Measurements from ENCODE around the gene CRMP1. TPM values are rescaled to one million over a fixed set of nuclear protein-coding genes. Genes with fewer than 3 reads are reported as not detected.

CRMP1 gene
- total RNA-seq, 1 experiment from 2014 or later = 134 TPM

DNA sequence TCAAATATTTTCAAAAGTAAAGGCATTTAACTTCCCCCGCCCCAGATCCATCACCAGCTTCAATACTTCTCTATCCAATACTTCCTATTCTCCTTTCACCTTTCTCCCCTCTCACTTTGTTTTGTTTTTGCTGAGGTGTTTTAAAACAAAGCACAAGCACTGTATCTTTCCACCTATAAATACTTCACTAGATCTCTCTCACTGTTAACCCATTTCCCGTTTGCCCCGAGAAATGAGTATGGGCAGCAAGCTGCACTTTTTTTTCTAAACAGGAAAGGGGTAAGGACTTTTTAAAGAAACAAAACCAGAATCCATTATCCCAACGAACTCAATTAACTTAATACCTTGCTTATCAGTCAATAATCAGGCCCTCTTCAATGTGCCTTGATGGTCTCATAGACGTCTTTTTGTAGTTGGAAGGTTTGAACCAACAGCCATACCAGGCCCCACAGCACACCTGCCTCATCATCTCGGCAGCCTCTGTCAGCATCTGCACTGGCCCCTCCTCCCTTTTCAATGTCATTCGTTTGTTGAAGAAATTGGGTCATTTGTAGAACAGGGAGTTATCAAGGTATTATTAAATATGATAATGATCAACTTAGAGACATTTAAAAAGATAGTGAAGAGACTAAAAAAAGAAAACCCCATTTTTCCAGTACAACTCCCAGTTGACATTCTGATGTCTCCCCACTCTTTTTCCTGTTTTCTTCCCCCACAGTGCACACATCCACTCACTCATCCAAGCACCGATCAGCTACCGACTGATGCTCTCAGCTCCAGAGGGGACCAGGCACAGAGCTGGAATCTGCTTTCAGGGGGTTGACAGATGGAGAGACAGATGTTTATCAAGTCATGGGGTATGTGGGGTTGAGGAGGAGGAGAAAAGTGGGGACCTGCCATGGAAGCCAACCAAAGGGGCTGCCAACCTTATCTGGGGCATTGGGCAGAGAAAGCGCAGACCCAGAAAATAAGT lies 25.8 kb downstream of the CRMP1 start:
- CTCF ChIA-PET = no interaction called here
- DNase-seq (ENCODE audit: low spot score) (no peak), ATAC-seq (no peak)
- H3K9me3 Mint-ChIP-seq = no peaks in the 10 kb centered on the region
- H3K27me3 Mint-ChIP-seq (ENCODE audit: low read depth) = no peaks in the 10 kb centered on the region
- POLR2A ChIA-PET = no interaction called here
- TF ChIP-seq, protein P1, sequence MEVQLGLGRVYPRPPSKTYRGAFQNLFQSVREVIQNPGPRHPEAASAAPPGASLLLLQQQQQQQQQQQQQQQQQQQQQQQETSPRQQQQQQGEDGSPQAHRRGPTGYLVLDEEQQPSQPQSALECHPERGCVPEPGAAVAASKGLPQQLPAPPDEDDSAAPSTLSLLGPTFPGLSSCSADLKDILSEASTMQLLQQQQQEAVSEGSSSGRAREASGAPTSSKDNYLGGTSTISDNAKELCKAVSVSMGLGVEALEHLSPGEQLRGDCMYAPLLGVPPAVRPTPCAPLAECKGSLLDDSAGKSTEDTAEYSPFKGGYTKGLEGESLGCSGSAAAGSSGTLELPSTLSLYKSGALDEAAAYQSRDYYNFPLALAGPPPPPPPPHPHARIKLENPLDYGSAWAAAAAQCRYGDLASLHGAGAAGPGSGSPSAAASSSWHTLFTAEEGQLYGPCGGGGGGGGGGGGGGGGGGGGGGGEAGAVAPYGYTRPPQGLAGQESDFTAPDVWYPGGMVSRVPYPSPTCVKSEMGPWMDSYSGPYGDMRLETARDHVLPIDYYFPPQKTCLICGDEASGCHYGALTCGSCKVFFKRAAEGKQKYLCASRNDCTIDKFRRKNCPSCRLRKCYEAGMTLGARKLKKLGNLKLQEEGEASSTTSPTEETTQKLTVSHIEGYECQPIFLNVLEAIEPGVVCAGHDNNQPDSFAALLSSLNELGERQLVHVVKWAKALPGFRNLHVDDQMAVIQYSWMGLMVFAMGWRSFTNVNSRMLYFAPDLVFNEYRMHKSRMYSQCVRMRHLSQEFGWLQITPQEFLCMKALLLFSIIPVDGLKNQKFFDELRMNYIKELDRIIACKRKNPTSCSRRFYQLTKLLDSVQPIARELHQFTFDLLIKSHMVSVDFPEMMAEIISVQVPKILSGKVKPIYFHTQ (CRISPR knock-in tag; IDR thresholded peaks at IDR 0.05) = no peak
- TF ChIP-seq GRHL2 (CRISPR knock-in tag; IDR thresholded peaks at IDR 0.05; ENCODE audit: insufficient replicate concordance, severe bottlenecking) (no peak), RORB (CRISPR knock-in tag; IDR thresholded peaks at IDR 0.05) (no peak), ATF1 (CRISPR knock-in tag; IDR thresholded peaks at IDR 0.05) (no peak), KAT7 (CRISPR knock-in tag; IDR thresholded peaks at IDR 0.05; ENCODE audit: borderline replicate concordance) (no peak), OVOL2 (CRISPR knock-in tag; IDR thresholded peaks at IDR 0.05; ENCODE audit: borderline replicate concordance) (no peak), JUN (CRISPR knock-in tag; IDR thresholded peaks at IDR 0.05) (no peak), ZNF671 (CRISPR knock-in tag; IDR thresholded peaks at IDR 0.05) (no peak)
- TF ChIP-seq, protein P2, sequence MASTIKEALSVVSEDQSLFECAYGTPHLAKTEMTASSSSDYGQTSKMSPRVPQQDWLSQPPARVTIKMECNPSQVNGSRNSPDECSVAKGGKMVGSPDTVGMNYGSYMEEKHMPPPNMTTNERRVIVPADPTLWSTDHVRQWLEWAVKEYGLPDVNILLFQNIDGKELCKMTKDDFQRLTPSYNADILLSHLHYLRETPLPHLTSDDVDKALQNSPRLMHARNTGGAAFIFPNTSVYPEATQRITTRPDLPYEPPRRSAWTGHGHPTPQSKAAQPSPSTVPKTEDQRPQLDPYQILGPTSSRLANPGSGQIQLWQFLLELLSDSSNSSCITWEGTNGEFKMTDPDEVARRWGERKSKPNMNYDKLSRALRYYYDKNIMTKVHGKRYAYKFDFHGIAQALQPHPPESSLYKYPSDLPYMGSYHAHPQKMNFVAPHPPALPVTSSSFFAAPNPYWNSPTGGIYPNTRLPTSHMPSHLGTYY (CRISPR knock-in tag; IDR thresholded peaks at IDR 0.05) = no peak
- TF ChIP-seq, protein P3, sequence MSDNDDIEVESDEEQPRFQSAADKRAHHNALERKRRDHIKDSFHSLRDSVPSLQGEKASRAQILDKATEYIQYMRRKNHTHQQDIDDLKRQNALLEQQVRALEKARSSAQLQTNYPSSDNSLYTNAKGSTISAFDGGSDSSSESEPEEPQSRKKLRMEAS (CRISPR knock-in tag; IDR thresholded peaks at IDR 0.05) = no peak
- TF ChIP-seq, protein P4, sequence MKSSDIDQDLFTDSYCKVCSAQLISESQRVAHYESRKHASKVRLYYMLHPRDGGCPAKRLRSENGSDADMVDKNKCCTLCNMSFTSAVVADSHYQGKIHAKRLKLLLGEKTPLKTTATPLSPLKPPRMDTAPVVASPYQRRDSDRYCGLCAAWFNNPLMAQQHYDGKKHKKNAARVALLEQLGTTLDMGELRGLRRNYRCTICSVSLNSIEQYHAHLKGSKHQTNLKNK (CRISPR knock-in tag; IDR thresholded peaks at IDR 0.05) = no peak
- TF ChIP-seq, protein P5, sequence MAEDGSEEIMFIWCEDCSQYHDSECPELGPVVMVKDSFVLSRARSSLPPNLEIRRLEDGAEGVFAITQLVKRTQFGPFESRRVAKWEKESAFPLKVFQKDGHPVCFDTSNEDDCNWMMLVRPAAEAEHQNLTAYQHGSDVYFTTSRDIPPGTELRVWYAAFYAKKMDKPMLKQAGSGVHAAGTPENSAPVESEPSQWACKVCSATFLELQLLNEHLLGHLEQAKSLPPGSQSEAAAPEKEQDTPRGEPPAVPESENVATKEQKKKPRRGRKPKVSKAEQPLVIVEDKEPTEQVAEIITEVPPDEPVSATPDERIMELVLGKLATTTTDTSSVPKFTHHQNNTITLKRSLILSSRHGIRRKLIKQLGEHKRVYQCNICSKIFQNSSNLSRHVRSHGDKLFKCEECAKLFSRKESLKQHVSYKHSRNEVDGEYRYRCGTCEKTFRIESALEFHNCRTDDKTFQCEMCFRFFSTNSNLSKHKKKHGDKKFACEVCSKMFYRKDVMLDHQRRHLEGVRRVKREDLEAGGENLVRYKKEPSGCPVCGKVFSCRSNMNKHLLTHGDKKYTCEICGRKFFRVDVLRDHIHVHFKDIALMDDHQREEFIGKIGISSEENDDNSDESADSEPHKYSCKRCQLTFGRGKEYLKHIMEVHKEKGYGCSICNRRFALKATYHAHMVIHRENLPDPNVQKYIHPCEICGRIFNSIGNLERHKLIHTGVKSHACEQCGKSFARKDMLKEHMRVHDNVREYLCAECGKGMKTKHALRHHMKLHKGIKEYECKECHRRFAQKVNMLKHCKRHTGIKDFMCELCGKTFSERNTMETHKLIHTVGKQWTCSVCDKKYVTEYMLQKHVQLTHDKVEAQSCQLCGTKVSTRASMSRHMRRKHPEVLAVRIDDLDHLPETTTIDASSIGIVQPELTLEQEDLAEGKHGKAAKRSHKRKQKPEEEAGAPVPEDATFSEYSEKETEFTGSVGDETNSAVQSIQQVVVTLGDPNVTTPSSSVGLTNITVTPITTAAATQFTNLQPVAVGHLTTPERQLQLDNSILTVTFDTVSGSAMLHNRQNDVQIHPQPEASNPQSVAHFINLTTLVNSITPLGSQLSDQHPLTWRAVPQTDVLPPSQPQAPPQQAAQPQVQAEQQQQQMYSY (CRISPR knock-in tag; IDR thresholded peaks at IDR 0.05) = no peak
- TF ChIP-seq, protein P6, sequence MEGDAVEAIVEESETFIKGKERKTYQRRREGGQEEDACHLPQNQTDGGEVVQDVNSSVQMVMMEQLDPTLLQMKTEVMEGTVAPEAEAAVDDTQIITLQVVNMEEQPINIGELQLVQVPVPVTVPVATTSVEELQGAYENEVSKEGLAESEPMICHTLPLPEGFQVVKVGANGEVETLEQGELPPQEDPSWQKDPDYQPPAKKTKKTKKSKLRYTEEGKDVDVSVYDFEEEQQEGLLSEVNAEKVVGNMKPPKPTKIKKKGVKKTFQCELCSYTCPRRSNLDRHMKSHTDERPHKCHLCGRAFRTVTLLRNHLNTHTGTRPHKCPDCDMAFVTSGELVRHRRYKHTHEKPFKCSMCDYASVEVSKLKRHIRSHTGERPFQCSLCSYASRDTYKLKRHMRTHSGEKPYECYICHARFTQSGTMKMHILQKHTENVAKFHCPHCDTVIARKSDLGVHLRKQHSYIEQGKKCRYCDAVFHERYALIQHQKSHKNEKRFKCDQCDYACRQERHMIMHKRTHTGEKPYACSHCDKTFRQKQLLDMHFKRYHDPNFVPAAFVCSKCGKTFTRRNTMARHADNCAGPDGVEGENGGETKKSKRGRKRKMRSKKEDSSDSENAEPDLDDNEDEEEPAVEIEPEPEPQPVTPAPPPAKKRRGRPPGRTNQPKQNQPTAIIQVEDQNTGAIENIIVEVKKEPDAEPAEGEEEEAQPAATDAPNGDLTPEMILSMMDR (IDR thresholded peaks at IDR 0.05) = no peak
- H3K4me1 Mint-ChIP-seq = peaks cover 19% of the 10 kb centered on the region
- H3K36me3 Mint-ChIP-seq = peaks cover 21% of the 10 kb centered on the region
- H3K4me3 Mint-ChIP-seq = no peak overlapping the region
- no peak overlapping the region for H3K27ac Mint-ChIP-seq

All from WTC11 (cell line).